ENCODE results near the gene REEP3. TPM values are rescaled to one million over a fixed set of nuclear protein-coding genes. Genes with fewer than 3 reads are reported as not detected.

Gene REEP3
- total and polyA plus RNA-seq, 2 of the 8 experiments (the other 6 are each of a cell fraction or from before 2014, with no cell fraction given), result 5.8 to 31.5 TPM

- Histone ChIP-seq H4K8ac (ENCODE audit: extremely low read depth, insufficient read depth, low read length) (no peak overlapping the region), H3K9ac (replicated peaks in 1 of 4; ENCODE audit: extremely low read depth in 1 of 4, low read depth in 3 of 4, low read length in 3 of 4) (peak overlapping the region in 1 of 4 experiments; percentile 0; a peak in 1 of 7 replicates), H4K5ac (ENCODE audit: insufficient read length, low read depth, low read length) (no peak overlapping the region), H2BK5ac (ENCODE audit: low read depth, low read length) (no peak overlapping the region), H3K4me3 (ENCODE audit: extremely low read depth in 1 of 4, insufficient read depth in 2 of 4, low read depth in 3 of 4, low read length in 4 of 4) (no peak overlapping the region), H3K4me1 (replicated peaks in 1 of 4; ENCODE audit: control insufficient read depth in 3 of 4, insufficient read depth in 4 of 4, low read length in 3 of 4) (no peaks in the 10 kb centered on the region), H3K23me2 (ENCODE audit: low read depth, low read length) (no peaks in the 10 kb centered on the region), H3K79me1 (ENCODE audit: low read depth, low read length) (0 out of 2 replicates have a peak, but pooled peaks cover 4% of the 10 kb centered on the region), H3K36me3 (ENCODE audit: control insufficient read depth in 2 of 4, insufficient read depth in 4 of 4, low read length in 3 of 4) (no peaks in the 10 kb centered on the region; a peak in 2 of 8 replicates), H3K27me3 (replicated peaks in 1 of 4; ENCODE audit: control insufficient read depth in 3 of 4, extremely low read depth in 1 of 4, insufficient read depth in 3 of 4, low read length in 3 of 4) (no peaks in the 10 kb centered on the region), H3K56ac (replicated peaks; ENCODE audit: insufficient read length, low read depth, low read length) (no peak overlapping the region), H3K14ac (ENCODE audit: insufficient read length) (no peak overlapping the region), H3K4ac (replicated peaks; ENCODE audit: insufficient read length, low read depth, low read length) (no peak overlapping the region), H2AFZ (ENCODE audit: low read length) (no peak overlapping the region), H2BK20ac (ENCODE audit: low read length) (no peak overlapping the region), H3K9me3 (ENCODE audit: insufficient read depth in 2 of 2, low read depth in 1 of 2, low read length in 1 of 2) (no peaks in the 10 kb centered on the region), H2BK120ac (replicated peaks; ENCODE audit: low read depth, low read length) (no peak overlapping the region), H3K27ac (ENCODE audit: low read depth, low read length) (no peak overlapping the region), H3K4me2 (ENCODE audit: insufficient read depth in 1 of 2, low read depth in 2 of 2, low read length in 2 of 2) (no peak overlapping the region), H2BK12ac (ENCODE audit: low read depth, low read length) (no peak overlapping the region), H2BK15ac (ENCODE audit: low read length) (no peak overlapping the region), H3K79me2 (ENCODE audit: control insufficient read depth in 1 of 2, insufficient read depth in 2 of 2, low read length in 2 of 2) (peaks cover 0 to 54% of the 10 kb centered on the region in 2 experiments; a peak in 2 of 4 replicates), H4K91ac (replicated peaks; ENCODE audit: insufficient read length, low read length) (no peak overlapping the region), H2AK5ac (ENCODE audit: low read depth, low read length) (no peak overlapping the region), H3K18ac (ENCODE audit: extremely low read depth, low read length) (no peak overlapping the region), H3K23ac (ENCODE audit: insufficient read length) (no peak overlapping the region), H4K20me1 (replicated peaks in 1 of 2; ENCODE audit: control insufficient read depth in 1 of 2, insufficient read depth in 2 of 2, low read length in 2 of 2) (peaks cover 0 to 4% of the 10 kb centered on the region in 2 experiments)
- 91% methylated on average over 4 of the region's 4 CpGs; no CpG with 5 or more reads in 1 of the 2 experiments for WGBS, 2 experiments (ENCODE audit: extremely low coverage in 1 of 2, insufficient coverage in 1 of 2, insufficient read length in 1 of 2, insufficient replicate concordance in 2 of 2, low coverage in 1 of 2, low lambda C conversion rate in 2 of 2, missing lambda C conversion rate in 1 of 2)
- TF ChIP-seq CBX8 (IDR thresholded peaks at IDR 0.05; ENCODE audit: borderline replicate concordance, low read depth, low read length), result no peak
- no peak for TF ChIP-seq E2F6 (IDR thresholded peaks at IDR 0.05)
- no peak for TF ChIP-seq RXRA (IDR thresholded peaks at IDR 0.05; ENCODE audit: insufficient read depth, low read depth, low read length)
- TF ChIP-seq RFX5 (IDR thresholded peaks at IDR 0.05; ENCODE audit: borderline replicate concordance, low read depth, low read length), result no peak
- no peak for TF ChIP-seq SIX5 (IDR thresholded peaks at IDR 0.05; ENCODE audit: low read depth, low read length)
- no peak for TF ChIP-seq GTF2F1 (IDR thresholded peaks at IDR 0.05; ENCODE audit: borderline replicate concordance, low read depth, low read length)
- ChIA-PET POLR2A (ENCODE audit: partially characterized antibody) (no interaction called here), CTCF (ENCODE audit: partially characterized antibody) (interaction anchor here (0.7 to 1.6 kb wide), 2 partner anchors 74 to 75 kb away, joined by 3 read pairs; no protein-coding TSS in a partner anchor)
- FAIRE-seq (no peak), DNase-seq (ENCODE audit: low read depth in 1 of 2, low spot score in 2 of 2) (no peak)
These were observed 31.8 kb downstream of the REEP3 start for GRCh38 chr10:63553031-63553430.

All from H1 (cell line).